ENCODE results near the gene PRKAG2.
A peak's percentile ranks its signal among the peaks of the same experiment; 100 is the strongest.

Gene PRKAG2

DNA sequence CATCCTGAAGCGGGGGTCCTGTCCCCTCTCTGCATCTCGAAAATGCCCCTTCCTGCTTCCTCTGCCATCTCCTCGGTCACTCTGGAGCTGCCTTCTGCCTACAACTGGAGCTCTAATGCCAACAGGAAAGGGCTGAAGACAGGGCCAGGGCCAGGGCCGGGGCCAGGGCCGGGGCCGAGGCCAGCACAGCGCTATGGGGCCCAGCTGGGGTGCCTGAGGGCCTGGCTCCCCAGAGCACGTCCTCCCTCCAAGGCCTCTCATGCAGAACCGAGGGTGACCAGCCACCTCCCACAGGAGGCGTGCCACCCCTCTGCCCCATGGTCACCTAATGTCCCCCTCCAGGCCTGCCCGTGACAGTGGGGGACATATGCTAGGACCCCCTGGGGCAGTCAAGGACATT is 155.7 kb downstream of the PRKAG2 start:
- DNase-seq: no peak

DNA sequence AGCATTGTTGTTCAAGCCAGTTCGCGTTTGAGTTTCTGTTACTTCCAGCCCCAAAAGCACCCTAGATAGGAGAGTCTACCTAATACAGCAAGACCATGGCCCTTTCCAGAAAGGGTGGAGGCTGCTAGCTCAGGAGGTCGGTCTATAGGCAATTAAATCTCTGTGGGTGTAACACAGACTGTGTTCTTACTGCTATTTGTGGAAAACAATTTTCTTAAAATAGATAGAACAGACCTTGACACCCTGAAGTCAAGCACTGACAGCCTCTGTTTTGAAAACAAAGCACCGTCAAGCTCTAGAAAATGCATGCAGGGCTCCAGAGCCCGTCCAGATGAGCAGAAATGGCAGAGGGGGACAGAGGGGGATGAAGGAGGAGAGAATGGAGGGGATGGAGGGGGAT is 156.6 kb downstream of the PRKAG2 start:
- DNase-seq: no peak

DNA sequence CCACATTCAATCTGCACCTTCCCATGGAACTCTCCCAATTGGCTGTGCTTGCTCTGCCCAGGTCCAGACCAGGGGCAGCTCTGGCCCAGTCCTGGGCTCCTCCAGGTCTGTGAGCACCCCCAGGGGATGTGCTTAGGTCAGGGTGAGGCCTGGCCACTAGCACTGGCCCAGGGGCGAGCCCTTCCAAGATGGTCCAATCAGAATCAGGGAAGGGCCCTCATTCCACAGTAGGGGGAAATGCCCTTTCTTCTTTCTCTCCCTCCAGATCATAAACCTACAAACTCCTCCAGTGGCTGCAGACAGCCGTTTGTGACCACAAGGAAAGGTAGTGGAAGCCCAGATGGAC is 157.0 kb downstream of the PRKAG2 start:
- no peak for DNase-seq

DNA sequence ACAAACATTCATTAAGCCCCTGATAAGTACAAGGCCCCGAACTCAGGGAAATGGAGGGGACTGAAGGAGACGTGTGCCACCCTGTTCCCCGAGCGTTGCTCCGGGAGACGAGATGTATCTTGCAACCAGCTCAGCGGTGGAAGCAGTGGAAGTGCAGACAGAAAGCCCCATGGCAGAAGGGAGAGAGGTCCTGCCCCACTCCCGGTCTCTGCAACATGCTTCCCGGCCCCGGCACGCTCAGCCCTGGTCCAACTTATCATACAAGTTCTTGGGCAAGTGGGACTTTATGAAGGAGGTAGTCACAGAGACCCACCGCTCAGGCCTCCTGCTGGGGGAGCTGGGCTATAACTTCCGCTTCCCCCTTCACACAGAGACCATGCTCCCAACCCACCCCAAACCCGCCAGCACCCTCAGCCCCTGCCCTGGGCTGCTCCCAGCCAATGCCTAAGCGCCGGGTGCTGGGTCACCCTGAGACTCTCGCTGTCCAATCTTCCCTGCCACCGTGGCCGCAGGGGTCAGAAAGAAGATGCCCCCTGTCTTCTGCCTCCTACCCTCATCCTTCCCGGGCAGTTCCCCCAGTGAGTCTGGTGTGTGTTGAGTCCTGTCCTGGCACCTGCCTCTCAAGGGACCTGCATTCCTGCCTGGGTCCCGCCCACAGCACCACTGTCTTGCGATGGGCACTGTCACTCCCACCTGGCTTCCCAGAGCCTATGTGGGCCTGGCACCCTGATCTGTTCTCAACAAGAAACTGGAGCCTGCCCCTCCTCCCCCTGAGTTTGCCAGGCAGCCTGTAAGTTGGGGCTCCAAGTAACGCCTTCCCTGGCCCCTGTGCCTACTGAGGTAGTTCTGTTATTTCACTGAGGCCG is 157.7 kb downstream of the PRKAG2 start:
- no peak for DNase-seq

DNA sequence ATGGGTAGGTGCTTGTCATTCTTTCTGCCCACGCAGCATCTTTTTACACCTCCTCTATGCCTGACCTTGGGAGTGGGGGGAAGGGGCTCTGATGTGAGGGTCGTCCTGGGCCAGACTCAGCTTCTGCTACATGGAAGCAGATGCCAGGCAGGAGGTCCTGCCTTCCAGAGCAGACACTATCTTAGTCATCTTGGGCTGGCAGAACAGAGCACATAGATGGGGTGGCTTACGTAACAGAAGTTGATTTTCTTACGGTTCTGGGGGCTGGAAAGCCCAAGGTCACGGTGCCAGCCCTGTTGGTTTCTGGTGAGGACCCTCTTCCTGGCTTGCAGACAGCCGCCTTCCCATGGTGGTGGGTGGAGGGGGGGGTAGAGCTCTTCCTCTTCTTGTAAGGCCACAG is 159.0 kb downstream of the PRKAG2 start:
- no peak for DNase-seq

DNA sequence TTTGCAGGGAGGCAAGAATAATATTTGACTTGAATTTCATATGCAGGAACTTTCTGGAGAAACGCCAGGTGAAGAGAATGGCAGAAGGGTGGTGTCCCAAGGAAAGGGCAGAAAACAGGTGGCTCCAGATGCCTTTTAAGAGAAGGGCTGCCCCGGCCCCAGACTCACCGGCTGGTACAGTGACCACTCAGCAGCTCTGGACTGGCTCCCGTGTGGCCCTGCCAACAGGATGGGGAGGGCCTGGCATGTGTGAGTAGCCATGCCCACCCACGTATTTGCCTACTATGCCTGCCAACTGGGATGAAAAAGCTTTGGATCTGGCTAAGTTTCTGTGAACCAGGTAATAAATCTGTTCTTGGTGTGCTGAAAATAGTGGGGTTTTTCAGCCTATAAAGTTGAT is 159.5 kb downstream of the PRKAG2 start:
- DNase-seq: no peak

DNA sequence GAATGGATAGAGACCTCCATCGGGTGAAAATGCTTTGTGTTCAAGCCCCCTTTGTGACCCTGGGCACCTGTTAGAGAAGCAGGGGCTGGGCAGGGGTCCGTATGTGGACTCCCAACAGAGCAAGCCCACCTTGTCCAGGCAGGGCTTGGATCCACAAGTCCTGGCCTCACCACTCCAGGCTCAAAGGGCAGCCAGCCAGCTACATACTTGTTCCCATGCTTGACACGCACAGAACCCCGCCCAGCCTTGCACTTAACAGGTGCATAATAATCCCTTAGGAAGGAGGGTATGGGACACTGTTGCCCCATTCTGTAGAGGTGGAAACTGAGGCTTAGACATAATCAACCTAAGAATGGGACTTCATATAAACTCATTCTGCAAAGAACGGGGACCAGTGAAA is 160.6 kb downstream of the PRKAG2 start:
- DNase-seq: no peak

DNA sequence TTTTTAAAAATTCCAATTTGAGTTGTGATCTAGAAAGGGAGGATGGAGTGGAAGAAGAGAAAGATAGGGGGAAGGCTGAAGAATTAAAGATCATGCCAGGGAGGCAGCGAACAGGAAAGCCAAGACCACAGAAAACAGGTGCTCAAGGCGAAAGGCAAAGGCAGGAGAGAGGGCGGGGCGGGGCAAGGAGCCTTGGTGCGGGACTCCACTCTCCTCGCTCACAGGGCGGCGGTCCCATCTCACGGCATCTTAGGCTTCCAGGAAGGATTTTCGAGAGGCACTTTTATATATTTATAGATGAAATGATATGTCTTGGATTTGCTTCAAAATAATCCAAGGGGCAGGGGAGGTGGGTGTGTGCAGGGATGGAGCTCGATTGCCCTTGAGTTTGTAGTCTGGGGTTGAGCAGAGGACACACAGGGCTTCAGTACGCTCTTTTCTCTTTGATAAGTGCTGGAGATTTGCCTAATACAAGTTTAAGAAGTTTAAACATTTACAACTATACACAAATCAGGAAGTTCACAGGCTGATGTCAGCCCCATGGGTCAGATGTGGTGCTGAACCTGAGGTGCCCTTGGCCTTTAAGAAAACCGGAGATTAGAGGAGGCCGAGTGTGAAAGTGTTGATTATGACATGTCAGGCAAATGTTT is 161.1 kb downstream of the PRKAG2 start:
- DNase-seq: no peak

DNA sequence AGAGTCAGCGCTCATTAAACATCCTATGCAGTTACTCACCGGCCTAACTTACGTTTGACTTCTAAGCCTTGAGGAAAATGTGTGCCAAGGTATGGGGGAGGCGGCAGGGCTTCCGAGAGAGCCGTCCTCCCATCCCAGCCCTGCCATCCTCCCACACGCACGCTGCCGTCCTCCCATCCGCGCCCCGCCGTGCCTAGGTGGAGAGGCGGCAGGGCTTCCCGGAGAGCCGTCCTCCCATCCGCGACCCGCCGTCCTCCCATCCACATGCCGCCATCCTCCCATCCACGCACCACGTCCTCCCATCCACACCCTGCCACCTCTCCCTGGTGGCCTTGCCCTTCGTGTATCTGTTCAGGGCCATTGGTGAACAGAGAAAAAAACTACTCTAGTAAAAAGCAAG is 162.7 kb downstream of the PRKAG2 start:
- no peak for DNase-seq

DNA sequence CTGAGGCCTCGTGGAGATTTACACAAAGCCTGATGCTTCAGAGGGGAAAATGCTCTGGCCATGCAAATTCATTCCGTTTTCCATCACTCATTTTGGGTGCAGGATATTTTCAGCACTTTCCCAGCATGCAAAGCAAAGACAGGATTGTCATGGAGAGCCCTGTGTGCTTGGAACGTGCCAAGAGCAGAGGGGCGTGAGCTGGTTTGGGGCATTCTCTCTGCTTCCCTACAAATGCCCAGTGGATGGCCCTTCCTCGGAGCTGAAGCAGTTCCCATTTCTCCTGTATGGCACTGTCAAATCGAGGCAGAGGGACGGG is 164.1 kb downstream of the PRKAG2 start:
- DNase-seq: no peak

DNA sequence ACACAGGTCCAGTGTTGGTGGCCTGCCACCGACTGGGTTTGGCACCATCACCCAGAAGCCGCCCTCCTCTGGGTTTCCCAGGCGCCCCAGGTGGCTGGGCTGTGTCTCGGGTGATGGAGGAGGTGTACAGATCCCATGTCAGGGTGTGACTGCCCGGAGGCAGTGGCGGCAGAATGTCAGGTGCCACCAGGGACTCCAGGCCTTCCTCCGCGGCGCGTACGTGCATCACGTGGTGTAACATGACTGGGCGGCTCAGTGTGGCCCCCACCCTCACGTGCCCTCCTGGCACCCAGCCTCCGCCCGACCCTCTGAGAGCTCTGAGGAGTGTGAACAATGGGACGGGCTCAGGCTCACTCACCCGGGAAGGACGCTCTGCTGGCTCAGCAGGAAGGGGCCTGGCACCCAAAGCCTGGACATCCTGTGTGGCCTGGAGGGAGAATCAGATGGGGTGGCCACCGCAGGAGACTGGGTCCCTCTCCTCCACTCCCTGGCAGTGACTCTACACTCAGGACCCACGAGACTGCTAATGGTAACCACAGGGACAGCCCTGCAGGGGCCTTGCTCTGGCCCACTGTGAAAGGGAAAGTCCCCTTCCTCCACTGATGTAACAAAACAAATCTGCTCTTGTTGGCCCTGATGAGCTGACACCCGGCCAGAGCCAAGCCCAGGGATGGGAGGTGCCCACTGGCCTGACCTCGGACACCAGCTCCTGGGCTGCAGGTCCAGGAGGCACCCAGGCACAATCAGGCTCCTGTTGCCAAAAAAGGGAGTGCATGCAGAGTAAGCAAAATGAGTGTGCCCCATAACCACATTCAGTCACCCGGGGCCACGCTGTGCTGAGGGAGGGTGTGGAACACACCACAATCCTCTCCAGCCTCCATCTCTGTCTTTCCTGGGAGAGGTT is 164.8 kb downstream of the PRKAG2 start:
- no peak for DNase-seq

DNA sequence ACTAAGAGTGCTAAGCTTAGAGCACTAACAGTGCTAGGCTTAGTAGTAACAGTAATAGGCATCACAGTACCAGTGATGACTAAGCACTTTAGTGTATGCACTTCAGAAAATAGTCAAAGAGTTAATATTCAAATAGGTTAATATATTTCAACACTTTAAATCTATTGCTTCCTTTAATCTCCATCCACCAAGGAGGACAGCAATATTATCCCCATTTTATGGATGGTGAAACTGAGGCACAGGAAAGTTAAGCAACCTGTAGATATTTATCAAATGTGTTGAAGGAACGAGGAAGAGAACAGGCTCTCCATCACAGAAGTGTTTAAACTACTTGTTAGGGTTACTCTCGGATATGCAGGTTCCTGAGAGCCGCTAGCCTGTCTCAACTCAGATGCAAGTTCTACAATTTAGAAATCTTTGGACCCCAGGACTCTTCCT is 165.5 kb downstream of the PRKAG2 start:
- DNase-seq: no peak

DNA sequence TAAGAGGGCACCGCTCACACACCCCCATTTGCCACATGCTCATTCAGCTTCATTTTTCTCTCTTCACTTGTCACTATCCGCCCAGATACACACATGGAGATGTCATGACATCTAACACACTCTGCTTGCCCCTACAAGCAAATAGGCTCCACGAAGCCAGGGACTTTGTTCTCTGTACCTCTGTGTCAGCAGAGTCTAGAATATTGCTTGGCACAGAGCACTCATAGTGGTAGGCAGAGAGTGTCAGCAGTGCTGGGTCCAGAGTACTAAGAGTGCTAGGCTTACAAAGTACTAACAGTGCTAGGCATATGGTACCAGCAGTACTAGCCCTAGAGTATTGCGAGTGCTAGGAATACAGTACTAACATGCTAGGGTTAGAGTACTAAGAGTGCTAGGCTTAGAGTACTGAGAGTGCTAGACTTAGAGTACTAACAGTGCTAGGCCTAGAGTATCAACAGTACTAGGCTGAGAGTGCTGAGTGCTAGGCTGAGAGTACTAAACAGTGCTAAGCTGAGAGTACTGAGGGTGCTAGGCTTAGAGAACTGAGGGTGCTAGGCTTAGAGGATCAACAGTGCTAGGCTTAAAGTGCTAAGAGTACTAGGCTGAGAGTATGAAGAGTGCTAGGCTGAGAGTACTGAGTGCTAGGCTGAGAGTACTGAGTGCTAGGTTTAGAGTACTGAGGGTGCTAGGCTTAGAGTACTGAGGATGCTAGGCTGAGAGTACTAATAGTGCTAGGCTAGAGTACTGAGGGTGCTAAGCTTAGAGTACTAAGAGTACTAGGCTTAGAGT is 166.1 kb downstream of the PRKAG2 start:
- no peak for DNase-seq

DNA sequence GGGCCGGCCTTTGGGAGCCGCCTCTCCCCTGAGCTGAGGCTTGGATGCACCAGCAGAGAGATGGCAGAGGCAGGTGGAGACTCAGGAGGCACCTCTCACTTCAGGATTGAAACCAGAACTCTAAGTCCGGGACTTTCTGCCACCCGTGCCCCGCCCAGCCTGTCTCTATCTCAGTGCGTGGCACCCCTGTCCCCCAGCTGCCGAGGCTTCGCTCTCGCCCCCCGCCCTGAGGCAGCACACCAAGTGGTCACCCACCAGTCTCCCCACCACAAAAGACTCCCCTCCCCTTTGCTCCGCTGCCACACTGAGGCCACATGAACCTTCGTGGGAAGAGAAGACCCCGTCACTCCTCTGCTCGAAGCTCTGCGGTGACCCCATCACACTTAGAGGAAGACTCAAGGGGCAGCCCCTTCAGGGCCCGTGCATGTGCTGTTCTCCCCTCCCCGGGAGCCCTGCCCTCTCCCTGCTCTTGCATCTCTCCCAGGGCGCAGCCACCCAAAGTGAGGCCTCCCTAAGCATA is 166.7 kb downstream of the PRKAG2 start:
- DNase-seq: no peak

DNA sequence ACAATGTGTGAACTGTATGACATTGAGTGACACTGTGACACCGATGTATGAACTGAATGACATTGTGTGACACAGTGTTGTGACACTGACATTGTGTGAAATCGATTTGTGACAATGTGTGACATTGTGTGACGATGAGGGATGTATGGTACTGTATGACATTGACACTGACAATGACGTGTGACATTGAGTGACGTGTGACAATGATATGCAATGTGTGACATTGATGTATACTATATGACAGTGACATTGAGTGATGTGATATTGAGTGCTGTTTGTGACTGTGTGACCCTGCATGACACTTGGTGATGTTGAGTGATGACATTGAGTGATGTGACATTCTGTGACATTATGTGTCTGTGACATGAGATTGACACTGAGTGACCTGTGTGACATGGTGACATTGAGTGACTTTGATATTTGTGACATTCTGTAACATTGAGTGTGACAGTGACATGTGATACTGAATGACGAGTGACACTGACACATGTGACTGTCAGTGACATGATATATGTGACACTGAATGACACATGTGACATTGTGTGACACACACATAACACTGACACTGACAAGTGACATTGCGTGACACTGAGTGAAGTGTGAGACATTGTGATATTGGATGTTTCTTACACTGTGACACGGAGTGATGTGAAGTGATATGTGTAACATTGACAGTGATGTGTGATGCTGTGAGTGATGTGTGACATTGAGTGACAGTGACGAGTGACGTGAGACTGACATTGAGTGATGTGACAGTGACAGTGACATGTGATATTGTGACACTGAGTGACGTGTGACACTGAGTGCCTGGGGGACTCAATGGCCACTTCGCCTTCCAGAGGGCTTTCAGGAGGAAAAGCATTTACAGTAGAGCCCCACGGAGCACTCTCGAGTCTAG is 167.5 kb downstream of the PRKAG2 start:
- no peak for DNase-seq

DNA sequence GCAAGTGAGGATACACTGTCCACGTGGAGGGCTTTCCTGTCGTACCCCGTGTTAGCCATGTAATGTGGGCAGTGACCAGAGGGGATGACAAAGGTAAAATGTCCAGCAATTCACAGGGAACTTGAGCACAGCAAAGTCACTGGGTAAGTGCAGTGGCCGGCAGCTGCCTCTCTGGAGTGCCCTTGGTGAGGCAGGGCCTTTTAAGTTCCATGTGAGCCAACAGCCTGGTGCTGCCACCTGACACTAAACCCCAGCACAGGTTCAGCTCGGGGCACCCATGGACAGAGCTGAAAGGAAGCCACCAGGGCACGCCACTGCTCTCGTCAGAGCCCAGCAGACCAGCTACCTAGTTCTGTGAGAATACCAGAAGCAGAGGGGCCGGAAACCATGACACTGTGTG is 168.3 kb downstream of the PRKAG2 start:
- no peak for DNase-seq

DNA sequence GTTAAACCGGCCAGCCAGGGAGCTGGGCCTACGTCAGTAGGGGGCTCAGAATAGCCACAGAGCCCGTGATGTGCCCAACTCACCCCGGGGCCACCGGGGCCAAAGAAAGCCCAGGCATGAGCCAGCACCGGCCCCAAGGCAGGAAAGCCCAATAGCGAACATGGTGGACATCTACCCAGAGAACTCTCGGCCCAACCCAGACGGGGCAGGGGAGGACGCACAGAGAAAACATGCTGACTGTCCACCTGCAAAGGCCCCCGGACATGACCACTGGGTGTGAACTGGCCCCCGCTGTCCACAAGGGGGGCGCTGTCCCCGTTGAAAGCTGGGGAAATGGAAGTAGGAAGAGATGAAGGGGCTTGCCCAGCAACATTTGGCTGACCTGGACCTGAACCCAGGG is 169.2 kb downstream of the PRKAG2 start:
- no peak for DNase-seq

DNA sequence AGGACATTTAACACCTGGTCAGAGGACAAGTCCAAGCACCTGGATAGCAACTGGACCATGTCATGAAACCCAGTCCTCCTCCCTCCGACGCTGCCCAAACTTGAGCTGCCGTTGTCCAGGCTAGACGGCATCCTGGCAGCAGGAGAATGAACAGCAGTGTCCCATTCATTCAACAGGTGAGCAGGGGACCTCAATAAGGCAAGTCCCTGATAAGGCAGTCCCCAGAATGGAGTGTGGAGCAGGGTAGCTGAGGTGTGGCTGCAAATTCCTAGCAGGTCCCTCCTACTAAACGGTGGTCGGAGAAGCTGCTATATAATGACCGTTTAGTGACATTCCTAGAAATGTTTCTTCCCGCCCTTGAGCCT is 169.8 kb downstream of the PRKAG2 start:
- no peak for DNase-seq

DNA sequence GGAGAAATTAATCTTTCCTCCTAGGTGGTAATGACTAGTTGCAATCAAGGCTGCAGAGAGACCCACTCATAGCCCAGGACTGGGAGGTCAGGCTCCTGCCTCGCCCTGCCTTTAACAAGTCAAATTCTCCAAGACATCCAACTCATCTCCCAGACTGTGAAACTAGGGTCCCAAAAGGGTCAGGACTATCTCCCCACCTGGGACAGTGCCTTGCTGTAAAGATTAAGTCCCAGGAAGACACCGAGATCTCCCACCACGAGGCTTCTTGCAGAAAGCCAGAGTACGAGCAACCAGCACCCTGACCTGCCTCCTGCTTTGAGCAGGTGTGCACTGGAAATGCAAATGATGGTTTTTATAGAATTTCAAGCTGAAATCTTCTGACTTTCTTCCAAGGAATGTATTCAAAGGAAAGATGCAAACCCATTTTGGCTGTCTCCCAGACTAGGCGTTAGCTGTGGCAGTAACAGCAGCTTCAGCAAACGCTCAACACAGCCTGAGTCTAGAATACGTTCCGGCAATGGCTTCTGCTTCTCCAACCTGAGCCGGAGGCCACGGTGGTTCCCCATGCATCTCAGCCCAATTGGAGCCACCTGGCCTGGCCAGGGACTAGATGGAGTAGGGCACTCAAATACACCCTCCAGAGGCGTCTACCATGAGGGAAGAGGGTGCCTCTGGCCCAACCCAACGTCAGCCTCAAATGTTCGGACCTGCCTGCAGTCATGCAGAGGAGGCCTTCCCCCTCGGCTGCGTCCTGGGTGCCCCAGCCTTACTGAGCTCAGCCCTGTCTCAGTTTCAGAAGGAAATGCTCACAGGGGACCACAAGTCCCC is 170.4 kb downstream of the PRKAG2 start:
- DNase-seq: no peak

DNA sequence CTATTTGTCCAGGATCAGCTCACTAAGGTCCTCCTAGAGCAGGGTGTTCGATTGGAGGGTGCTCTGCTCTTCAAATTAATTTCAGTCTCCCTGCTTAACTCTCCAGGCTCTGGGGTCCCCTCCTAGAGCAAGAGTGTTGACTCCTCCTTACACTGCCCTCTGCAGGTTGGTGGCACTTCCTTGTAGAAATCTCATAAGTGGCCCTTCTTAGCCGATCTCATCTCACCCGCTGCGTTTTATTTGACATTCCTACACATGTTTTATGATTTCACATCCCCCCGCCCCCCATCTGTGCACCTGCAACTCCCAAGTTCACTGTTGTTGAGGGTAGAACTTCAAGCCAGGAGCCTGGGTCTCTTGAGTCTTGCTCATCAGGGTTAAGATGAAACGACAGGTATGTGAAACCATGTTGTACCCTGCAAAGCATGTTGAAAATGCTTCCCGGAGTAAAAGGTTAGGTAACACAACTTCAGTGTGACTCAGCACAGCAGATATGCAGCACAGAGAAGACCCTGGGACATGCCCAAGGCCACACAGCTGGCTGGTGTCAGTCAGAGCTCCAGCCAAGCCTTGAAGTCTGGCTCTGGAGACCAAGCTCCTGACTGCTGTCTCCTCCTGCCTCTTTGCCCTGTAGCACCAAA is 171.2 kb downstream of the PRKAG2 start:
- DNase-seq: peak in 1 of 5 donors; percentile 13
